ENCODE results near the gene OR5H2.

DNA sequence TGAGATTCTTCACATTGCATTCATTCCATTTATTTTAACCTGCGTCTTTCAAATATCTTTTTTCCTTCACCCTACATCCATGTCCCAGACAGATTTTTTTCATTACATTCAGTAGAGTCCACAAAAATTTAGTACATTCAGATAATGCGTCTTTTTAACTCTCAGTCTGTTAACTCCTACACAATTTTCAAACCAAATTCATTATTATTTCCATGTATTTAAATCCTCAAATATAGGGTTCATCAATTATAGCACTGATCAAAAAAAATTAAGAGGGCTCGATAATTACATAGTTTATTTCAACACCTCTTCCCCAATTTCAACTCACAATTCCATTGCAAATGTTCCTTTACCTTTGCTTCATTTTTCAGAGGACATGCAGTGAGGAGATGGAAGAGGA is 18.4 kb upstream of the OR5H2 start, which contains the start of gene OR5H6:
- TF ChIP-seq, protein P1, sequence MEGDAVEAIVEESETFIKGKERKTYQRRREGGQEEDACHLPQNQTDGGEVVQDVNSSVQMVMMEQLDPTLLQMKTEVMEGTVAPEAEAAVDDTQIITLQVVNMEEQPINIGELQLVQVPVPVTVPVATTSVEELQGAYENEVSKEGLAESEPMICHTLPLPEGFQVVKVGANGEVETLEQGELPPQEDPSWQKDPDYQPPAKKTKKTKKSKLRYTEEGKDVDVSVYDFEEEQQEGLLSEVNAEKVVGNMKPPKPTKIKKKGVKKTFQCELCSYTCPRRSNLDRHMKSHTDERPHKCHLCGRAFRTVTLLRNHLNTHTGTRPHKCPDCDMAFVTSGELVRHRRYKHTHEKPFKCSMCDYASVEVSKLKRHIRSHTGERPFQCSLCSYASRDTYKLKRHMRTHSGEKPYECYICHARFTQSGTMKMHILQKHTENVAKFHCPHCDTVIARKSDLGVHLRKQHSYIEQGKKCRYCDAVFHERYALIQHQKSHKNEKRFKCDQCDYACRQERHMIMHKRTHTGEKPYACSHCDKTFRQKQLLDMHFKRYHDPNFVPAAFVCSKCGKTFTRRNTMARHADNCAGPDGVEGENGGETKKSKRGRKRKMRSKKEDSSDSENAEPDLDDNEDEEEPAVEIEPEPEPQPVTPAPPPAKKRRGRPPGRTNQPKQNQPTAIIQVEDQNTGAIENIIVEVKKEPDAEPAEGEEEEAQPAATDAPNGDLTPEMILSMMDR (optimal IDR thresholded peaks at IDR 0.05 in 1 of 3, IDR thresholded peaks at IDR 0.05 in 1 of 3, conservative IDR thresholded peaks at IDR 0.05 in 1 of 3; ENCODE audit: extremely low read depth in 1 of 3, insufficient read depth in 2 of 3, low read length in 3 of 3): no peak
- TF ChIP-seq EZH2 (IDR thresholded peaks at IDR 0.05; ENCODE audit: low read length): no peak
